ENCODE results near the gene HIC2.
"Not testable (repeated sequence)": the region's sequence is repeated elsewhere in the genome, so short reads cannot be mapped to it uniquely, and the experiment has no call there.

GRCh38 chr22:21498489-21498888, 81.3 kb downstream of the HIC2 start:
- not testable (repeated sequence) for TF ChIP-seq CHD2 (IDR thresholded peaks at IDR 0.05; ENCODE audit: low read depth, low read length); JUND (CRISPR knock-in tag; IDR thresholded peaks at IDR 0.05); AGO2 (optimal IDR thresholded peaks at IDR 0.05; ENCODE audit: low read depth, low read length); PTBP1 (IDR thresholded peaks at IDR 0.05; ENCODE audit: low read depth, low read length, poor library complexity, severe bottlenecking); ZNF780A (CRISPR knock-in tag; IDR thresholded peaks at IDR 0.05); TARDBP (CRISPR knock-in tag; IDR thresholded peaks at IDR 0.05)
- TF ChIP-seq, protein P1, sequence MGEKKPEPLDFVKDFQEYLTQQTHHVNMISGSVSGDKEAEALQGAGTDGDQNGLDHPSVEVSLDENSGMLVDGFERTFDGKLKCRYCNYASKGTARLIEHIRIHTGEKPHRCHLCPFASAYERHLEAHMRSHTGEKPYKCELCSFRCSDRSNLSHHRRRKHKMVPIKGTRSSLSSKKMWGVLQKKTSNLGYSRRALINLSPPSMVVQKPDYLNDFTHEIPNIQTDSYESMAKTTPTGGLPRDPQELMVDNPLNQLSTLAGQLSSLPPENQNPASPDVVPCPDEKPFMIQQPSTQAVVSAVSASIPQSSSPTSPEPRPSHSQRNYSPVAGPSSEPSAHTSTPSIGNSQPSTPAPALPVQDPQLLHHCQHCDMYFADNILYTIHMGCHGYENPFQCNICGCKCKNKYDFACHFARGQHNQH (CRISPR knock-in tag; IDR thresholded peaks at IDR 0.05), result not testable (repeated sequence)
- TF ChIP-seq, protein P2, sequence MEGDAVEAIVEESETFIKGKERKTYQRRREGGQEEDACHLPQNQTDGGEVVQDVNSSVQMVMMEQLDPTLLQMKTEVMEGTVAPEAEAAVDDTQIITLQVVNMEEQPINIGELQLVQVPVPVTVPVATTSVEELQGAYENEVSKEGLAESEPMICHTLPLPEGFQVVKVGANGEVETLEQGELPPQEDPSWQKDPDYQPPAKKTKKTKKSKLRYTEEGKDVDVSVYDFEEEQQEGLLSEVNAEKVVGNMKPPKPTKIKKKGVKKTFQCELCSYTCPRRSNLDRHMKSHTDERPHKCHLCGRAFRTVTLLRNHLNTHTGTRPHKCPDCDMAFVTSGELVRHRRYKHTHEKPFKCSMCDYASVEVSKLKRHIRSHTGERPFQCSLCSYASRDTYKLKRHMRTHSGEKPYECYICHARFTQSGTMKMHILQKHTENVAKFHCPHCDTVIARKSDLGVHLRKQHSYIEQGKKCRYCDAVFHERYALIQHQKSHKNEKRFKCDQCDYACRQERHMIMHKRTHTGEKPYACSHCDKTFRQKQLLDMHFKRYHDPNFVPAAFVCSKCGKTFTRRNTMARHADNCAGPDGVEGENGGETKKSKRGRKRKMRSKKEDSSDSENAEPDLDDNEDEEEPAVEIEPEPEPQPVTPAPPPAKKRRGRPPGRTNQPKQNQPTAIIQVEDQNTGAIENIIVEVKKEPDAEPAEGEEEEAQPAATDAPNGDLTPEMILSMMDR (CRISPR knock-in tag; IDR thresholded peaks at IDR 0.05), result not testable (repeated sequence)
- TF ChIP-seq, protein P3, sequence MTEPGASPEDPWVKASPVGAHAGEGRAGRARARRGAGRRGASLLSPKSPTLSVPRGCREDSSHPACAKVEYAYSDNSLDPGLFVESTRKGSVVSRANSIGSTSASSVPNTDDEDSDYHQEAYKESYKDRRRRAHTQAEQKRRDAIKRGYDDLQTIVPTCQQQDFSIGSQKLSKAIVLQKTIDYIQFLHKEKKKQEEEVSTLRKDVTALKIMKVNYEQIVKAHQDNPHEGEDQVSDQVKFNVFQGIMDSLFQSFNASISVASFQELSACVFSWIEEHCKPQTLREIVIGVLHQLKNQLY (CRISPR knock-in tag; IDR thresholded peaks at IDR 0.05), result not testable (repeated sequence)

Measured in HepG2 (cell line).